Measurements from ENCODE around the gene SBK1. TPM values are rescaled to one million over a fixed set of nuclear protein-coding genes. Genes with fewer than 3 reads are reported as not detected.

SBK1 gene
- total and polyA plus RNA-seq, 2 donors from 2014 or later = 1.4 to 2.5 TPM

GRCh38 chr16:28316054-28316453, 23.7 kb downstream of the SBK1 start:
- FAIRE-seq (no peak), DNase-seq (peak in 1 of 5 donors; percentile 35)
- Histone ChIP-seq H3K4me3 (ENCODE audit: low read length in 3 of 3) (no peak overlapping the region), H3K27ac (ENCODE audit: low read depth in 2 of 2, low read length in 2 of 2) (no peak overlapping the region), H3K36me3 (ENCODE audit: control insufficient read depth in 2 of 3, insufficient read depth in 3 of 3, low read length in 3 of 3) (no peaks in the 10 kb centered on the region), H3K27me3 (ENCODE audit: control insufficient read depth, insufficient read depth, low read length) (no peaks in the 10 kb centered on the region), H3K4me1 (ENCODE audit: control insufficient read depth in 2 of 3, insufficient read depth in 2 of 3, low read depth in 1 of 3, low read length in 3 of 3) (no peaks in the 10 kb centered on the region), H3K9me3 (ENCODE audit: control insufficient read depth in 2 of 3, insufficient read depth in 1 of 3, low read length in 3 of 3) (no peaks in the 10 kb centered on the region), H3K9ac (ENCODE audit: low read length in 3 of 3) (no peak overlapping the region)
- TF ChIP-seq, protein P1, sequence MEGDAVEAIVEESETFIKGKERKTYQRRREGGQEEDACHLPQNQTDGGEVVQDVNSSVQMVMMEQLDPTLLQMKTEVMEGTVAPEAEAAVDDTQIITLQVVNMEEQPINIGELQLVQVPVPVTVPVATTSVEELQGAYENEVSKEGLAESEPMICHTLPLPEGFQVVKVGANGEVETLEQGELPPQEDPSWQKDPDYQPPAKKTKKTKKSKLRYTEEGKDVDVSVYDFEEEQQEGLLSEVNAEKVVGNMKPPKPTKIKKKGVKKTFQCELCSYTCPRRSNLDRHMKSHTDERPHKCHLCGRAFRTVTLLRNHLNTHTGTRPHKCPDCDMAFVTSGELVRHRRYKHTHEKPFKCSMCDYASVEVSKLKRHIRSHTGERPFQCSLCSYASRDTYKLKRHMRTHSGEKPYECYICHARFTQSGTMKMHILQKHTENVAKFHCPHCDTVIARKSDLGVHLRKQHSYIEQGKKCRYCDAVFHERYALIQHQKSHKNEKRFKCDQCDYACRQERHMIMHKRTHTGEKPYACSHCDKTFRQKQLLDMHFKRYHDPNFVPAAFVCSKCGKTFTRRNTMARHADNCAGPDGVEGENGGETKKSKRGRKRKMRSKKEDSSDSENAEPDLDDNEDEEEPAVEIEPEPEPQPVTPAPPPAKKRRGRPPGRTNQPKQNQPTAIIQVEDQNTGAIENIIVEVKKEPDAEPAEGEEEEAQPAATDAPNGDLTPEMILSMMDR (IDR thresholded peaks at IDR 0.05; ENCODE audit: borderline replicate concordance, extremely low read depth, insufficient read depth) = no peak
- intact Hi-C loops (cut with DNase I) = no loop called here

- Histone ChIP-seq H3K4me1 (ENCODE audit: control insufficient read depth in 2 of 3, insufficient read depth in 2 of 3, low read depth in 1 of 3, low read length in 3 of 3) (no peaks in the 10 kb centered on the region), H3K27me3 (ENCODE audit: control insufficient read depth, insufficient read depth, low read length) (no peaks in the 10 kb centered on the region), H3K9me3 (ENCODE audit: control insufficient read depth in 2 of 3, insufficient read depth in 1 of 3, low read length in 3 of 3) (no peaks in the 10 kb centered on the region), H3K4me3 (ENCODE audit: low read length in 3 of 3) (no peak overlapping the region), H3K36me3 (ENCODE audit: control insufficient read depth in 2 of 3, insufficient read depth in 3 of 3, low read length in 3 of 3) (no peaks in the 10 kb centered on the region), H3K9ac (ENCODE audit: low read length in 3 of 3) (no peak overlapping the region), H3K27ac (ENCODE audit: low read depth in 2 of 2, low read length in 2 of 2) (no peak overlapping the region)
- no peak for FAIRE-seq
- intact Hi-C loops (cut with DNase I) = no loop called here
- TF ChIP-seq, protein P1 (IDR thresholded peaks at IDR 0.05; ENCODE audit: borderline replicate concordance, extremely low read depth, insufficient read depth) = peak; percentile 77
- DNase-seq = peak; percentile 34 to 80 (median 56)
Measured at GRCh38 chr16:28317040-28317880, 24.9 kb downstream of the SBK1 start.

GRCh38 chr16:28318042-28318744, 25.9 kb downstream of the SBK1 start:
- Histone ChIP-seq H3K27ac (ENCODE audit: low read depth in 2 of 2, low read length in 2 of 2) (no peak overlapping the region), H3K36me3 (ENCODE audit: control insufficient read depth in 2 of 3, insufficient read depth in 3 of 3, low read length in 3 of 3) (no peaks in the 10 kb centered on the region), H3K4me1 (ENCODE audit: control insufficient read depth in 2 of 3, insufficient read depth in 2 of 3, low read depth in 1 of 3, low read length in 3 of 3) (no peaks in the 10 kb centered on the region), H3K4me3 (ENCODE audit: low read length in 3 of 3) (no peak overlapping the region), H3K27me3 (ENCODE audit: control insufficient read depth, insufficient read depth, low read length) (no peaks in the 10 kb centered on the region), H3K9me3 (ENCODE audit: control insufficient read depth in 2 of 3, insufficient read depth in 1 of 3, low read length in 3 of 3) (no peaks in the 10 kb centered on the region), H3K9ac (ENCODE audit: low read length in 3 of 3) (no peak overlapping the region)
- intact Hi-C loops (cut with DNase I) = no loop called here
- FAIRE-seq (no peak), DNase-seq (peak in 1 of 5 donors; percentile 44)
- TF ChIP-seq, protein P1 (IDR thresholded peaks at IDR 0.05; ENCODE audit: borderline replicate concordance, extremely low read depth, insufficient read depth) = no peak
